Cardiac muscle cell (in vitro differentiated cells and primary cell): ENCODE data around the gene FTHL17. TPM values are rescaled to one million over a fixed set of nuclear protein-coding genes. Genes with fewer than 3 reads are reported as not detected.

ENCODE experiments used
- DNase-seq, 2 donors: peaks; one replicate each; pipeline versions ENCODE4 v3.0.0 to v3.0.0-alpha.2; 2010 to 2017; ENCODE audit warnings: low read depth in 1 of 2, low spot score in 1 of 2
- H3K27ac ChIP-seq: fragments of 200-600 bp; sonication (generic); 2 replicates; pipeline ENCODE4 v1.5.1; 2016
- H3K27me3 ChIP-seq: fragments of 200-600 bp; sonication (generic); 2 replicates; pipeline ENCODE4 v1.6.0; 2016; ENCODE audit warnings: control low read depth
- H3K36me3 ChIP-seq: fragments of 200-600 bp; sonication (generic); 2 replicates; pipeline ENCODE4 v1.5.1; 2016; ENCODE audit warnings: control low read depth
- H3K4me1 ChIP-seq: fragments of 200-600 bp; sonication (generic); 2 replicates; pipeline ENCODE4 v1.8.1; 2017; ENCODE audit warnings: low read depth, mild to moderate bottlenecking, mixed run types
- H3K4me3 ChIP-seq: fragments of 200-600 bp; sonication (generic); 2 replicates; pipeline ENCODE4 v1.5.1; 2016; ENCODE audit warnings: mild to moderate bottlenecking
- H3K9me3 ChIP-seq: fragments of 200-600 bp; sonication (generic); 2 replicates; pipeline ENCODE4 v1.5.1; 2017; ENCODE audit warnings: low read depth, mild to moderate bottlenecking, control low read depth
- polyA plus RNA-seq: library from polyadenylated mRNA; unstranded; fragments of >200 nt; fragmentation: Nextera tagmentation; extraction: Ambion mirVana; gene quantifications from 2 replicates; pipeline ENCODE4 v1.2.1, GENCODE V29; 2016
- total RNA-seq: library from RNA; depleted of rRNA; stranded (reverse); fragments of >200 nt; gene quantifications from 2 replicates; pipeline ENCODE4 v1.2.3, GENCODE V29; 2016
- TF ChIP-seq, protein P1 (sequence below): IDR thresholded peaks from 2 replicates; pipeline ENCODE4 v1.5.1; 2012; ENCODE audit warnings: low read depth, mild to moderate bottlenecking, low read length

The FTHL17 gene
- total and polyA plus RNA-seq, 2 experiments from 2014 or later, result not detected

DNA sequence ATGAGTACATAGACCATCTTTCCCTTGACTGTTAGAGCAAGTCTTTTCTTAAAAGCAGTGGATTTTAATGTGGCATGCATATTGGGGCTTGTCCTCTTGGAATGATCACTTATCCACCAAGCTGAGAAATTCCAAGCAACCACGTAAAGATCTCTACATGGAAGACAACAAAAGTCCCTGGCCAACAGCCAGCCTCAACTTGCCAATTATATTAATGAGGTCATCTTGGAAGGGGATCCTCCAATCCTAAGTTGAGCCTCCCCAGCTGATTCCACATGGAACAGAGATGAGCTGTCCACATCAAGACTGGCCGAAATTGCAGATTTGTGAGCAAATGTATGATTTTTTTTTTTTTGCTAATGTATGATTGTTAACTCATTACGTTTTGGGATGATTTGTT, 20.6 kb upstream of the FTHL17 start:
- Histone ChIP-seq H3K4me3 (no peak overlapping the region), H3K27me3 (no peaks in the 10 kb centered on the region), H3K9me3 (no peaks in the 10 kb centered on the region), H3K27ac (no peak overlapping the region), H3K4me1 (no peaks in the 10 kb centered on the region), H3K36me3 (no peaks in the 10 kb centered on the region)
- TF ChIP-seq, protein P1, sequence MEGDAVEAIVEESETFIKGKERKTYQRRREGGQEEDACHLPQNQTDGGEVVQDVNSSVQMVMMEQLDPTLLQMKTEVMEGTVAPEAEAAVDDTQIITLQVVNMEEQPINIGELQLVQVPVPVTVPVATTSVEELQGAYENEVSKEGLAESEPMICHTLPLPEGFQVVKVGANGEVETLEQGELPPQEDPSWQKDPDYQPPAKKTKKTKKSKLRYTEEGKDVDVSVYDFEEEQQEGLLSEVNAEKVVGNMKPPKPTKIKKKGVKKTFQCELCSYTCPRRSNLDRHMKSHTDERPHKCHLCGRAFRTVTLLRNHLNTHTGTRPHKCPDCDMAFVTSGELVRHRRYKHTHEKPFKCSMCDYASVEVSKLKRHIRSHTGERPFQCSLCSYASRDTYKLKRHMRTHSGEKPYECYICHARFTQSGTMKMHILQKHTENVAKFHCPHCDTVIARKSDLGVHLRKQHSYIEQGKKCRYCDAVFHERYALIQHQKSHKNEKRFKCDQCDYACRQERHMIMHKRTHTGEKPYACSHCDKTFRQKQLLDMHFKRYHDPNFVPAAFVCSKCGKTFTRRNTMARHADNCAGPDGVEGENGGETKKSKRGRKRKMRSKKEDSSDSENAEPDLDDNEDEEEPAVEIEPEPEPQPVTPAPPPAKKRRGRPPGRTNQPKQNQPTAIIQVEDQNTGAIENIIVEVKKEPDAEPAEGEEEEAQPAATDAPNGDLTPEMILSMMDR, result no peak
- DNase-seq, result peak in 1 of 2 donors; percentile 25

DNA sequence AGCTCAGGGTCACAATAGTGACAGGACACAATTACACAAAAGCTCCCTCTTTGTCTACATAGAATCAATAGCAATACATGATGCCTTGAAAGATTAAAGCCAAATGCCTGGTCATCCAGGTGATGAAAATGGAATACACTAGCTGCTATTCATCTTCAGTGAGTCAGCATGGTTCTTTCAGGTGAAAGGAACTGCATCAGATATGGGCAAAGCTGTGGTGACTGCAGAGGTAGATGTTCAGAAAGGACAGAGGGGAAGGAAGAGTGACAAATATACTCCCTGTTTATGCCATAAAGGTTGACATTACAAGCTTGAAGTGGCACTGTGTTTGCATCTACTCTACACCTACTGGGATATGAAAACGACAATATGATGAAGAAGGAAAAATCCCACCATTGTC, 20.0 kb upstream of the FTHL17 start:
- TF ChIP-seq, protein P1, result no peak

DNA sequence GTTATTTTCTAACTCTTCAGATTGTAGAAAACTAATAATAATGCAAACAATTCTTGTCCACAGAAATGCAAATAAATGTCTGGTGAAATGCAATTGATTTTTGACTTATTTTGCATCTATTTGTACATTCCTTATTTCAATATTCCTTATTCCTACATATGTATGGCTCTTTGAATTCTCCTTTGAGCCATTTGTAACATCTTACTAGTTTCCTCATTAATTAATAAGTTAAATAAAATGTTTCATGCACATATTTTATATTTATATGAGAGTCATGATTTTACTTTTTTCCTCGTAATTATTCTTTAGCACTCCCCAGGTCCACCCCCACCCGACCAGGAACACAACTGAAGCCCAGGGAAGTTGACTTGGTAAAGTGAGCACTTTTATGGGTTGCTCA, 2.7 kb upstream of the FTHL17 start:
- no peaks in the 10 kb centered on the region for H3K27me3 ChIP-seq
- TF ChIP-seq, protein P1, result no peak
- no peaks in the 10 kb centered on the region for H3K4me1 ChIP-seq
- H3K9me3 ChIP-seq, result no peaks in the 10 kb centered on the region
- H3K36me3 ChIP-seq, result no peaks in the 10 kb centered on the region
- DNase-seq, result no peak
- no peak overlapping the region for H3K27ac ChIP-seq
- no peak overlapping the region for H3K4me3 ChIP-seq

More for the DNA sequence above, 20.0 kb upstream of the FTHL17 start:
- H3K27me3 ChIP-seq, result no peaks in the 10 kb centered on the region
- H3K36me3 ChIP-seq, result no peaks in the 10 kb centered on the region
- DNase-seq, result no peak
- no peaks in the 10 kb centered on the region for H3K4me1 ChIP-seq
- H3K9me3 ChIP-seq, result no peaks in the 10 kb centered on the region
- no peak overlapping the region for H3K27ac ChIP-seq
- H3K4me3 ChIP-seq, result no peak overlapping the region

DNA sequence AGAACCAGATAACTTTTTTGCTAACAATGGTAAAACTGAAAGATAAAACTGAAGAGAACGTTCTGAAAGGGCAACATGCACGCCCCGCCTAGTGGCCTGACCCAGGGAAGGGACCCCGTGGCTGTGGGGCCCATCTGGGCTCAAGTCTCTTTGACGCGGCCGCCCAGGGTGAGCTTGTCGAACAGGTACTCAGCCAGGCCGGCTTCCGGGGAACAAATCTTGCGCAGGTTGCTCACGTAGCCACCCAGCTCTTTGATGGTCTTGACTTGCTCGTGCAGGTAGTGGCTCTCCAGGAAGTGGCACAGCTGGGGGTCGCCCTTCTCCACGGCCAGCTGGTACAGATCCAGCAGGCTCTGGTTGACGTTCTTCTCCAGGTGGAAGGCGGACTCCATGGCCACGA, 579 bp downstream of the FTHL17 start:
- no peak overlapping the region for H3K27ac ChIP-seq
- TF ChIP-seq, protein P1, result no peak
- no peak overlapping the region for H3K4me3 ChIP-seq
- H3K27me3 ChIP-seq, result no peaks in the 10 kb centered on the region
- no peaks in the 10 kb centered on the region for H3K9me3 ChIP-seq
- no peaks in the 10 kb centered on the region for H3K4me1 ChIP-seq
- H3K36me3 ChIP-seq, result no peaks in the 10 kb centered on the region
- DNase-seq, result no peak

- H3K27ac ChIP-seq, result no peak overlapping the region
- no peak for DNase-seq
- no peak overlapping the region for H3K4me3 ChIP-seq
- TF ChIP-seq, protein P1, result no peak
- H3K9me3 ChIP-seq, result no peaks in the 10 kb centered on the region
- H3K36me3 ChIP-seq, result no peaks in the 10 kb centered on the region
- H3K4me1 ChIP-seq, result no peaks in the 10 kb centered on the region
- H3K27me3 ChIP-seq, result no peaks in the 10 kb centered on the region
These were observed 1.8 kb downstream of the FTHL17 start for GRCh38 chrX:31070057-31070468.

DNA sequence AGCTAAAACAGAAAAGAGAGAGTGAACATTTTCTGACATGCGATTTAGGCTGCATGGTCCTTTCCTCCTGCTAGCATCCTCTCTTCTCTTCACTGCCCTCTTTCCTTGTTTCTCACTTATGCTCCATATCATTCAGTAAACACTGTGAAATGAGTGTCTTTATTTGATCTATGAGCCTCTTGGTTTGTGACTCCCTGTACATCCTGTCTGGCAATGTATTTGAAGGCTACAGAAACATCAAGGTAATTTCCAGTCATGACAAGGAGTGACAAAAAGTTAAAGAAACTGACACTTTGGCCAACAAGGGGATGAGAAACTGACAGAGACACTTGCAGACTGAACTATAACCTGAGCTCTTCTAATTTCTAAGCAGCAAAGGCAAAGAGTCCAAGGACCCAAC, 8.7 kb downstream of the FTHL17 start:
- DNase-seq, result no peak
- H3K9me3 ChIP-seq, result no peaks in the 10 kb centered on the region
- no peaks in the 10 kb centered on the region for H3K4me1 ChIP-seq
- no peak overlapping the region for H3K27ac ChIP-seq
- TF ChIP-seq, protein P1, result no peak
- no peaks in the 10 kb centered on the region for H3K36me3 ChIP-seq
- no peak overlapping the region for H3K4me3 ChIP-seq
- H3K27me3 ChIP-seq, result no peaks in the 10 kb centered on the region
